Measurements from ENCODE around the gene CLCN4. TPM values are rescaled to one million over a fixed set of nuclear protein-coding genes. Genes with fewer than 3 reads are reported as not detected.
A peak's percentile ranks its signal among the peaks of the same experiment; 100 is the strongest.

CLCN4 gene
- total and polyA plus RNA-seq, 8 donors: 4.4 to 11.8 (median 5.9) TPM

- H3K9me3 ChIP-seq: no peaks in the 10 kb centered on the region
- DNase-seq (no peak), ATAC-seq (no peak)
- H3K36me3 ChIP-seq: no peaks in the 10 kb centered on the region
- intact Hi-C loops (cut with DNase I): loop anchor here in 1 of 2 donors (10.0 kb wide), 1 partner anchor 448 kb away; no protein-coding TSS in a partner anchor
- H3K4me3 ChIP-seq: no peak overlapping the region
- H3K27ac ChIP-seq: no peak overlapping the region
- no peak for TF ChIP-seq CTCF (IDR thresholded peaks at IDR 0.05)
- H3K4me1 ChIP-seq: peaks cover 0 to 3% of the 10 kb centered on the region in 2 donors
- no peaks in the 10 kb centered on the region for H3K27me3 ChIP-seq
Observed at GRCh38 chrX:10186355-10186754, 29.6 kb downstream of the CLCN4 start.

GRCh38 chrX:10187421-10187820 is 30.6 kb downstream of the CLCN4 start:
- H3K4me1 ChIP-seq: peaks cover 0 to 3% of the 10 kb centered on the region in 2 donors
- no peaks in the 10 kb centered on the region for H3K27me3 ChIP-seq
- DNase-seq (no peak), ATAC-seq (no peak)
- no peak for TF ChIP-seq CTCF (IDR thresholded peaks at IDR 0.05)
- no peaks in the 10 kb centered on the region for H3K36me3 ChIP-seq
- H3K4me3 ChIP-seq: no peak overlapping the region
- no peak overlapping the region for H3K27ac ChIP-seq
- H3K9me3 ChIP-seq: no peaks in the 10 kb centered on the region
- intact Hi-C loops (cut with DNase I): loop anchor here in 1 of 2 donors (10.0 kb wide), 1 partner anchor 447 kb away; no protein-coding TSS in a partner anchor

- H3K4me1 ChIP-seq: peaks cover 0 to 3% of the 10 kb centered on the region in 2 donors
- TF ChIP-seq CTCF (IDR thresholded peaks at IDR 0.05): peak; percentile 72 to 82
- H3K27me3 ChIP-seq: no peaks in the 10 kb centered on the region
- ATAC-seq (peak; percentile 97), DNase-seq (peak; percentile 71 to 77 (median 74))
- H3K27ac ChIP-seq: no peak overlapping the region
- no peak overlapping the region for H3K4me3 ChIP-seq
- intact Hi-C loops (cut with DNase I): loop anchor here in 1 of 2 donors (5.0 to 10.0 kb wide), 2 partner anchors 445 to 948 kb away; no protein-coding TSS in a partner anchor
- H3K36me3 ChIP-seq: no peaks in the 10 kb centered on the region
- H3K9me3 ChIP-seq: no peaks in the 10 kb centered on the region
Observed at GRCh38 chrX:10189317-10190268, 32.8 kb downstream of the CLCN4 start.

- Histone ChIP-seq H3K36me3 (no peaks in the 10 kb centered on the region), H3K27ac (no peak overlapping the region), H3K9me3 (no peaks in the 10 kb centered on the region), H3K4me3 (no peak overlapping the region), H3K4me1 (peaks cover 0 to 3% of the 10 kb centered on the region in 2 donors), H3K27me3 (no peaks in the 10 kb centered on the region)
- DNase-seq: peak in 2 of 4 donors; percentile 59 to 81
- peak in 1 of 2 donors; percentile 18 for TF ChIP-seq CTCF (IDR thresholded peaks at IDR 0.05)
- ATAC-seq: peak; percentile 89
- intact Hi-C loops (cut with DNase I): loop anchor here in 1 of 2 donors (5.0 kb wide), 1 partner anchor 947 kb away; no protein-coding TSS in a partner anchor
Observed at GRCh38 chrX:10190367-10190766, 33.6 kb downstream of the CLCN4 start.

- no peaks in the 10 kb centered on the region for H3K36me3 ChIP-seq
- no peak overlapping the region for H3K27ac ChIP-seq
- H3K9me3 ChIP-seq: no peaks in the 10 kb centered on the region
- no peak overlapping the region for H3K4me3 ChIP-seq
- H3K27me3 ChIP-seq: no peaks in the 10 kb centered on the region
- peaks cover 0 to 8% of the 10 kb centered on the region in 2 donors for H3K4me1 ChIP-seq
- DNase-seq: no peak
- intact Hi-C loops (cut with DNase I): loop anchor here in 1 of 2 donors (5.0 kb wide), 1 partner anchor 944 kb away; no protein-coding TSS in a partner anchor
- no peak for TF ChIP-seq CTCF (IDR thresholded peaks at IDR 0.05)
- ATAC-seq: no peak
Observed at GRCh38 chrX:10193587-10193986, 36.8 kb downstream of the CLCN4 start.

All from left lung (tissue), 10 donors.